Activated T-cell treated with anti-CD3 and anti-CD28 coated beads, Interleukin-2, amount 50 U/mL, for 24 hours (primary cell): ENCODE results near the gene SPATA31D1.
"Not testable (repeated sequence)": the region's sequence is repeated elsewhere in the genome, so short reads cannot be mapped to it uniquely, and the experiment has no call there.

Experiments used
- DNase-seq: peaks from one replicate; pipeline ENCODE4 v3.0.0-alpha.2; 2020
- H3K27ac Mint-ChIP-seq: 2 replicates; pipeline ENCODE4 v1.8.0; 2020; ENCODE audit warnings: mild to moderate bottlenecking, mixed read lengths
- H3K27me3 Mint-ChIP-seq: 2 replicates; pipeline ENCODE4 v1.8.0; 2020; ENCODE audit warnings: mixed read lengths
- H3K36me3 Mint-ChIP-seq: 2 replicates; pipeline ENCODE4 v1.8.0; 2020; ENCODE audit warnings: low read depth, mixed read lengths
- H3K4me1 Mint-ChIP-seq: 2 replicates; pipeline ENCODE4 v1.8.0; 2020; ENCODE audit warnings: low read depth, mixed read lengths
- H3K4me3 Mint-ChIP-seq: 2 replicates; pipeline ENCODE4 v1.8.0; 2020; ENCODE audit warnings: mild to moderate bottlenecking, moderate library complexity, mixed read lengths
- H3K9me3 Mint-ChIP-seq: 2 replicates; pipeline ENCODE4 v1.8.0; 2020; ENCODE audit warnings: mixed read lengths

SPATA31D1 gene

DNA sequence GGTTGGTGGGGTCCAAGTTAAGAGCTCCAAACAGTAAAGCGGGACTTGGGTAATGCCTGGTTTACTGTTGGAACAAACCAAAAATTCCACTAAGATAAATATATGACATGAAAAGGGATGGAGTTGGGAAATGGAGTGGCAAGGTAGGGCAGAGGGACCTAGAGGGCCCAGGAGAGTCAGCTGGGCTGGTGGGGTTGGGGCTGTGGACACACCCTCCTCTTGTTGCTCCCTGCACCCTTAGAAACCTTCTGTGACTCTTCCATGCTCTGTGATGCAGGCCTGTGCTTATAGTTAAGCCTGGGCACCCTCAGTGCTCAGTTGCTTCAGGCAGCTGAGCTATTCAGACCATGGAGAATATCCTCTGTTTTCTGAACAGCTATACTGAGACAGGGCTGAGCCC lies at the start of gene SPATA31D1:
SPATA31D1 (plus strand) TSS at position 301 of the 400 bp plus-strand sequence; CDS start at position 348, 47 bp downstream.
- DNase-seq, H3K4me1 Mint-ChIP-seq, H3K36me3 Mint-ChIP-seq, H3K27ac Mint-ChIP-seq, H3K4me3 Mint-ChIP-seq, H3K9me3 Mint-ChIP-seq, H3K27me3 Mint-ChIP-seq: not testable (repeated sequence)

DNA sequence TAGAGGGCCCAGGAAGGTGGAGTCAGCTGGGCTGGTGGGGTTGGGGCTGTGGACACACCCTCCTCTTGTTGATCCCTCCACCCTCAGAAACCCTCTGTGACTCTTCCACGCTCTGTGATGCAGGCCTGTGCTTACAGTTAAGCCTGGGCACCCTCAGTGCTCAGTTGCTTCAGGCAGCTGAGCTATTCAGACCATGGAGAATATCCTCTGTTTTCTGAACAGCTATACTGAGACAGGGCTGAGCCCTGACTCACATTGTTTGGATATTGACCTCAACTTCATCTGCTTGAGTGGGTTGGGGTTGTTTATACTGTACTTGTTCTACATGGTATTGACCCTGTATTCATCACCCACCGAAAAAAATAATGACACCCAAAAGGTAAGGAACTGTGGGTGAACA lies 45.2 kb upstream of the SPATA31D1 start, which contains the start of gene SPATA31D3:
SPATA31D3 (plus strand) TSS at position 108 of the 400 bp plus-strand sequence; CDS start at position 194, 86 bp downstream.
- not testable (repeated sequence) for H3K4me3 Mint-ChIP-seq, H3K4me1 Mint-ChIP-seq, H3K9me3 Mint-ChIP-seq, DNase-seq, H3K27ac Mint-ChIP-seq, H3K36me3 Mint-ChIP-seq, H3K27me3 Mint-ChIP-seq

DNA sequence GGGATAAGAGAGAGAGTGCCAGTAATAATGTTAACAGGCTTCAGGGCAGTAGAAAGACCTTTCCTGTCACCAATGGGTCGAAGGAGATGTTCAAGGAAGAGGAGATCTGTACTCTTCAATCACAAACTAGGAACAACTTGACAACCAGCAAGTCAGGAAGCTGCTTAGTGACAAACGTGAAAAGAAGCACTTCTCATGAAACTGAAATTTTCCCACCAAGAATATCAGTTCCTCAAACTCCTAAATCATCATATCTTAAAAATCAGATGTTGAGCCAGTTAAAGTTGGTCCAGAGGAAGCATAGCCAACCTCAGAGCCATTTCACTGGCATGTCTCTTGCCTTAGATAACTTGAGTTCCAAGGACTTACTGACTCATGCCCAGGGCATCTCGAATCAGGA lies 39.9 kb upstream of the SPATA31D1 start:
- not testable (repeated sequence) for H3K36me3 Mint-ChIP-seq, H3K4me3 Mint-ChIP-seq, DNase-seq, H3K4me1 Mint-ChIP-seq, H3K27ac Mint-ChIP-seq, H3K9me3 Mint-ChIP-seq, H3K27me3 Mint-ChIP-seq

DNA sequence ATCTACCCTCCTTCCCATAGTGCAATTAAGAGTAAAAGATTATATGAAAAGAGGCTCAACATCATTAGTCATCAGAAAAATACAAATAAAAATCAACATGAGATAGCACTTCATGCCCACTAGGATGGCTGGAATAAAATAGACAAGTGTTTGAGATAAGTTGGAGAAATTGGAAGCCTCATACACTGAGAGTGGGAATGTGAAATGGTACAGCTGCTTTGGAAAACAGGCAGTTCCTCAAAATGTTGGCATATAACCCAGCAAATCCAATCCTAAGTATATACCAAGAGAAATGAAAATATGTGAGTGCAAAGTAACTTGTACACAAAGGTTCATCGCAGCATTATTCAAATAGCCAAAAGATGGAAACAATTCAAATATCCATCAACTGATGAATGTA lies 35.5 kb upstream of the SPATA31D1 start:
- H3K4me3 Mint-ChIP-seq, result no peak overlapping the region
- no peak overlapping the region for H3K27ac Mint-ChIP-seq
- peaks cover 26% of the 10 kb centered on the region for H3K9me3 Mint-ChIP-seq
- no peaks in the 10 kb centered on the region for H3K36me3 Mint-ChIP-seq
- no peak for DNase-seq
- H3K27me3 Mint-ChIP-seq, result no peaks in the 10 kb centered on the region
- H3K4me1 Mint-ChIP-seq, result no peaks in the 10 kb centered on the region

DNA sequence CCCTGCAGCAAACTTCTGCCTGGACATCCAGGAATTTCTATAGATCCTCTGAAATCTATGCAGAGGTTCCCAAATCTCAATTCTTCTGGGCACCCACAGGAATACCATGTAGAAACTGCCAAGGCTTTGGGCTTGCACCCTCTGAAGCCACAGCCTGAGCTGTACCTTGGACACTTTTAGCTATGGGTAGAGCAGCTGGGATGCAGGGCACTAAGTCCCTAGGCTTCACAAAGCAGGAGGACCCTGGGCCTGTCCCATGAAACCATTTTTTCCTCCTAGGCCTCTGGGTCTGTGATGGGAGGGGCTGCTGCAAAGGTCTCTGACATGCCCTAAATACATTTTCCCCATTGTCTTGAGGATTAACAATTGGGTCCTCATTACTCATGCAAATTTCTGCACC lies 32.9 kb upstream of the SPATA31D1 start:
- Mint-ChIP-seq H3K27ac (no peak overlapping the region), H3K4me3 (no peak overlapping the region), H3K9me3 (peaks cover 29% of the 10 kb centered on the region), H3K4me1 (no peaks in the 10 kb centered on the region), H3K27me3 (no peaks in the 10 kb centered on the region), H3K36me3 (no peaks in the 10 kb centered on the region)
- no peak for DNase-seq

DNA sequence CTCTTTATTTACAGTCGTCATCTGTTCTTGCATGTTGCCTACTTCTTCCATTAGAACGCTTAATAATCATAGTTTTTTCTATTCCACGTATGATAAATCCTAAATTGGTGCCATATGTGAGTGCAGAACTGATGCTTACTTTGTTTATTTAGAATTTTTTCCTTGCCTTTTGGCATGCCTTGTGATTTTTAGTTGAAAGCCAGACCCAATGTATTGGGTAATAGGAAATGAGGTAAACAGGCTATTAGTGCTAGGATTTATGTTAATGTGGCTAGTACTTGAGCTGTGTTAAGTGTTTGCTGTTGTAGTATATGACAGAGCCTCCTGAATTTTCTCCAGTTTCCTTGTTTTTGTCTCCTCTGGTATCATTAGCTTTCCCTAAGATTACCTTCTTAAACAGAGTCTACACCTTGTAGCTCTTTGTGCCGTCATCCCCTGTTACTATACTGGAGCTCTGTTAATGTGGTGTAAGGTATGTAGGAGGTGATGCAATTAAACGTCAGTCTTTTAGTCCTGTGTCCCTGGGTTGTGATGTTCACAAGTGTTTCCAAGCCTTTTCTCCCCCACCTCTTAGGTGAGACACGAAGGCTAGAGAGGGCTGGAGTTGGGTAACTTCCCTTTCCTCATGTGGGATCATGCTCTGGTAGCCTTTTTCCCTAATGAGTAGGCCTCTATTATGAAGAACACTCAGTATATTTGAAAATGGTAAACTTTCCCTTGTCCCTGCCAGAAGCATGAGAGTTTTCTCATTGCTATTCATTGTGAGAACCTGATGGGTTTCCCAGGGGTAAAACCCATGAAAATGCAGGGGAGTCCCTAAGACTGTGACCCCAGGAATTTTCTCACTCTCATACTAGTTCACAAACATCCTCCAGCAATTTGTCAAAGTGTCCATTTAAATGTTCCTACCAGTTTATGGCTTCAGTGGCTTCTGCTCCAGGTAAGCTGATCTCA lies 24.1 kb upstream of the SPATA31D1 start:
- Mint-ChIP-seq H3K36me3 (no peaks in the 10 kb centered on the region), H3K27me3 (no peaks in the 10 kb centered on the region), H3K27ac (no peak overlapping the region), H3K4me3 (no peak overlapping the region), H3K4me1 (no peaks in the 10 kb centered on the region), H3K9me3 (no peaks in the 10 kb centered on the region)
- DNase-seq, result no peak

DNA sequence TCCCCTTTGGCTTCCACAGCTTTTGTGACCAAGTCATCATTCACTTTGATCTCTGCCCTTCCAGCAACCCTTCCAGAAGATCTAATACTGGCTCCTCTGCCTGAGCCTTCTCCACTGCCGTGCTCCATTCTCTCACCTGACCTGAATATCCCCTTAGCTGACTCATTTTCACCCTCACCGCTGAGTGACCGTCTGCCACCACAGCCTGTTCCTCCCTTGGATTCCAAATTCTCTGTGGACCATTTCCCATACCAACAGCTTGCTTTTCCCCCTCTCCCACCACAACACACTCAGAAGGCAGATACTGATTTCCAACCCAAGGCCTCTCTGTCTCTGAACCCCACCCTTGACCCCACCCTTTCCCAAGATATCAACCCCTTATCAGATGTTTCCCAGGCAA lies 20.5 kb upstream of the SPATA31D1 start:
- no peak overlapping the region for H3K27ac Mint-ChIP-seq
- no peaks in the 10 kb centered on the region for H3K27me3 Mint-ChIP-seq
- no peak overlapping the region for H3K4me3 Mint-ChIP-seq
- no peaks in the 10 kb centered on the region for H3K4me1 Mint-ChIP-seq
- no peaks in the 10 kb centered on the region for H3K36me3 Mint-ChIP-seq
- no peak for DNase-seq
- H3K9me3 Mint-ChIP-seq, result peaks cover 3% of the 10 kb centered on the region

DNA sequence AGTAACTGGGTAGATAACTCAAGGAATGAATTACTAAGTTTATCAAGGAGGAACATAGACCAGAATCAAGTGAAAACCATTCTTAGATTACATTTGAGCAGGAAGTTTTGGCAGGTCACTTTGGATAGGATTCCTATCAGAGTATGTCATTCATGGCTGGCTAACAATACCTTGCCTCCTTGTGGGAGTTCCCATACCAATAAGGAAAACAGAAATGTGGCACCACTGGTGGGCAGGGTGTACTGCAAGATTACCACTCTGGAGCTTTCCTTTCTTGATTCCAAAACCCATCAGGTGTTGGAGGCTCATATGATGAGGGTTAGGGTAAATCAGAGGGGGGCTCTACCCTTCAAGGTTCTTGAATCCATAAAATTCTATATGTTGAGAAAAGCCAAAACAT lies 18.6 kb upstream of the SPATA31D1 start:
- Mint-ChIP-seq H3K4me3 (no peak overlapping the region), H3K27ac (no peak overlapping the region), H3K36me3 (no peaks in the 10 kb centered on the region), H3K4me1 (no peaks in the 10 kb centered on the region), H3K9me3 (peaks cover 6% of the 10 kb centered on the region), H3K27me3 (no peaks in the 10 kb centered on the region)
- DNase-seq, result no peak

DNA sequence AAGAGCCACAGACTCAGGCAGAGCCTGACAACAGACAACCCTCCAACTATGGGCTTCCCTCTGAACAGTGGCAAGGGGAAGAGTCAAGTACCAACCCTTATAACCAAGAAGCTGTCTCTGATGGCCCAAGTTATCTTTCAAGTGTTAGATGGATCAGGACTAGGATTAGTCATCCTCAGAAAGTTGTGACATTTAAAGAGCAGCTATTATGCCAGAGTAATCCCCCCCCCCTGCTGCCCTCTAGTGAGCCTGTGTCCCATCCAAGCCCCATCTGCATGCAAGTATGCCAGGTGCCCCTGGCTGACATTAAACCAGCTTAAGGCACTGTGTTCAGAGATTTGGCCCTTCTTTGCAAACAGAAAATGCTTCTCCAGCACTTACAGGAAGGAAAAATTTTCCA lies 16.8 kb upstream of the SPATA31D1 start:
- Mint-ChIP-seq H3K36me3 (no peaks in the 10 kb centered on the region), H3K9me3 (peaks cover 8% of the 10 kb centered on the region), H3K4me3 (no peak overlapping the region), H3K27ac (no peak overlapping the region), H3K27me3 (no peaks in the 10 kb centered on the region), H3K4me1 (no peaks in the 10 kb centered on the region)
- DNase-seq, result no peak

DNA sequence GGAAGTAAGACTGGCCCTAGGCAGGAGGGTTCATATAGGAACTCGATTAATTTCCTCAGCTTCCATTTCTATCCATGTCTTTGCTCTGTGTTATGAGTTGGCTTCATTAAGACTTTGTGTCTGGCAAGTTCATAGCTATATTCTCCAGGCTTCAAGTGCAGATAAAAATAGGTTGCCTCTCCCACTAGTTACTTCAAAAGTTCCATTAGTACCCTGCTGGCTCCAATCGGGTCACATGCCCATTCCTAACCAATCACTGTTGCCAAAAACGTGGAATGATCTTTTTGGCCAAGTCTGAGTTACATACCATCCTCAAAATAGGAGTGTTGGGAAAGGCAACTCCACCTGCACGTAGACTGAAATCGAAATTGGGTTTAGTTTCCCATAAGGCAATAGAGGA lies 13.8 kb upstream of the SPATA31D1 start:
- Mint-ChIP-seq H3K27ac (no peak overlapping the region), H3K4me1 (no peaks in the 10 kb centered on the region), H3K4me3 (no peak overlapping the region), H3K9me3 (peaks cover 8% of the 10 kb centered on the region), H3K36me3 (no peaks in the 10 kb centered on the region), H3K27me3 (no peaks in the 10 kb centered on the region)
- DNase-seq, result no peak

DNA sequence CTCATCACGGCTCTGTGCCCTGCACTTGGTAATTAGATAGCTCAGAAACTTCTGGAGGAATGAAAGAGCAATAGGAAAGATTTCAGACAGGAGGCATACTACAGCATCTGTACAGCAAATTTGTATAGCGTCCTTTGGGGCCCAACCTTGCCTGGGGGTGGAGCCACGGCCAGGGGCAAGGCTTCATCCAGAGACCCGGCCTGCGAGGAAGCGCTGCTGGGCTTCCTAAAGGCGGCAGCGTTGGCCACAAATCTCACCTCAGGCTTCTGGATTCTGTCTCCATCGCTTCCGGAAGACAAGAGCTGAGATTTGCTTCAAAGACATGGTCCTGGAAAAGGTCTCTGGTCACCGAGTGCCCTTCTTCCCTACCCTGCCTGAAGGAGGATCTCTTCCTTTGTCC lies 12.2 kb upstream of the SPATA31D1 start:
- Mint-ChIP-seq H3K27ac (no peak overlapping the region), H3K36me3 (no peaks in the 10 kb centered on the region), H3K9me3 (peaks cover 5% of the 10 kb centered on the region), H3K27me3 (no peaks in the 10 kb centered on the region), H3K4me1 (no peaks in the 10 kb centered on the region), H3K4me3 (no peak overlapping the region)
- no peak for DNase-seq

DNA sequence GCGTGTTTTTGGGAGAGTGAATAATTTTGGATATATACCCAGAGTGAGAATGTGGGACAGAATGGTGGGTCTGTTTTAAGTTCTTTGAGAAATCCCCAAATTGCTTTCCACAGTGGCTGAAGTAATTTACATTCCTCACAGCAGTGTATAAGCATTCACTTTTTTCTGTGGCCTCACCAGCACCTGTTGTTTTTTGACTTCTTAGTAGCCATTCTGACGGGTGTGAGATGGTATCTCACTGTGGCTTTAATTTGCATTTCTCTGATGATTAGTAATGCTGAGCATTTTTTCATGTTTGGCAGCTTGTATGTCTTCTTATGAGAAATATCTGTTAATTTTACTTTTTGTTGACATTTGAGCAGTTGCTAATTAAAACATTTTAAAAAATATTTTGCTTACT lies 9.4 kb upstream of the SPATA31D1 start:
- Mint-ChIP-seq H3K4me1 (no peaks in the 10 kb centered on the region), H3K4me3 (no peak overlapping the region), H3K27ac (no peak overlapping the region), H3K27me3 (no peaks in the 10 kb centered on the region), H3K36me3 (no peaks in the 10 kb centered on the region), H3K9me3 (peaks cover 5% of the 10 kb centered on the region)
- DNase-seq, result no peak

DNA sequence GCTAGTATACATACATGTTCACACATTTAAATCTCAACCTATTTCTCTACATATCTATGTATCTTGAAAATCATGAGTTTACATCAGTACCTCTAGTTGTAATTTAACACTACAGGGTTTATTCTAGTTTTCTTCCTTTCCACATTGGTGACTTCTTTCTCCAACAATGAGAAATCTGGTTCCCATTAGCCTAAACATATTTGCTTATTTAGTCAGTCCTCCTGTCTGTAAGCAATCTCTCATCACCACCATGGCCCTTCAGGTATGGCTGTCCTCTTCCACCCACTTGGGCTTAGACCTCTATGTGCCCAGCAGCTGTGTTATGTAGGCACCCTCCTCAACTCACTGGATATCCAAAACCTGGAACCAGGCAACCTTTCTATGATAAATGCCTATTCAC lies 8.0 kb upstream of the SPATA31D1 start:
- Mint-ChIP-seq H3K27ac (no peak overlapping the region), H3K27me3 (no peaks in the 10 kb centered on the region), H3K9me3 (peaks cover 2% of the 10 kb centered on the region), H3K4me1 (no peaks in the 10 kb centered on the region), H3K36me3 (no peaks in the 10 kb centered on the region), H3K4me3 (no peak overlapping the region)
- DNase-seq, result no peak

DNA sequence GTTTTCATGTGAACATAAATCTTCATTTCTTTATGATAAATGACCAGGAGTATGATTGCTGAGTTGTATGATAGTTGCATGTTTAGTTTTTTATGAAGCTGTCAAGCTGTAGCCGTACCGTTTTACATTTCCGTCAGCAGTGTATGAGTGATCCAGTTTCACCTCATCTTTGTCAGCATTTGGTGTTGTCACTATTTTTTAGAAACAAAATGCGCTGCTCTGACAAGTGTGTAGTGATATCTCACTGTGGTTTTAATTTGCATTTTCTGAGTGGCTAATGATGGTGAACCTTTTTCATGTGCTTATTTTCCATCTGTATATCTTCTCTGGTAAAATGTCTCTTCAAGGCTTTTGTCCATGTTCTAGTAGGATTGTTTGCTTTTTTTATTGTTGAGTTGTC lies 6.7 kb upstream of the SPATA31D1 start:
- H3K4me3 Mint-ChIP-seq, result no peak overlapping the region
- no peaks in the 10 kb centered on the region for H3K9me3 Mint-ChIP-seq
- no peaks in the 10 kb centered on the region for H3K27me3 Mint-ChIP-seq
- H3K36me3 Mint-ChIP-seq, result no peaks in the 10 kb centered on the region
- H3K4me1 Mint-ChIP-seq, result no peaks in the 10 kb centered on the region
- no peak overlapping the region for H3K27ac Mint-ChIP-seq
- DNase-seq, result no peak

DNA sequence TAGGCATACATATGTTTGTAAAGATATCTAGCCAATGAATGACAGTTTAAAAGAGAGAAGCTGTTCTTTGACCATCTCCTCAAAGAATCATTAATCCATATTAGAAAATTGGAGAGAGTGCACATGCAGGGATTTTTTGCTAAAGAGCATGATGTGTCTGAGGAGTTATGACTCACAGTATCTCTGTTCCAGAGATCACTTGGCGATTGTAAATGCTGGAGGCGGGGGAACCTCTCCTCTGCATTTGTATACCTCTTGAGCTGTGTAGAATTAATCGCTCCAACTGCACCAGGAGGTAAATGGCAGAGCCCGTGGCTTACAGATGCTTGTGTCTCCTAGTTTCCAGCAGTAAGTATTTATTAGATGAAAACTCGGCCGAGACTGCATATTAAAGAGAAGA lies 3.6 kb upstream of the SPATA31D1 start:
- Mint-ChIP-seq H3K27me3 (no peaks in the 10 kb centered on the region), H3K27ac (no peak overlapping the region), H3K4me3 (no peak overlapping the region), H3K4me1 (no peaks in the 10 kb centered on the region), H3K36me3 (no peaks in the 10 kb centered on the region), H3K9me3 (no peaks in the 10 kb centered on the region)
- DNase-seq, result no peak
